ENCODE data around the gene SRPK3. TPM values are rescaled to one million over a fixed set of nuclear protein-coding genes. Genes with fewer than 3 reads are reported as not detected.

Gene SRPK3
- total RNA-seq, 1 donor from 2014 or later = not detected

DNA sequence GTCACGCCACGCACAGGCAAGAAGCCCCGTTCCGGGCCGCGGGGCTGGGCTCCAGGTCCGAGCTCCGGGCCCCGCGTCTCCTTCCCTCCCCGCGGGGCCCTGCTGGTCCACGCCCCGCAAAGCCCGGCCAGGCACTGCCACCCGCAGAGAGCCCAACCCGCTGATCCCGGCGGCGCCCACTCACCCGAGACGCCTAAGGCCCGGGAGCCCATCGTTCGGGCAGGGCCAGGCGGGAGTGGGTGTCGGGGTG is 48.6 kb downstream of the SRPK3 start:
- TF ChIP-seq, protein P1, sequence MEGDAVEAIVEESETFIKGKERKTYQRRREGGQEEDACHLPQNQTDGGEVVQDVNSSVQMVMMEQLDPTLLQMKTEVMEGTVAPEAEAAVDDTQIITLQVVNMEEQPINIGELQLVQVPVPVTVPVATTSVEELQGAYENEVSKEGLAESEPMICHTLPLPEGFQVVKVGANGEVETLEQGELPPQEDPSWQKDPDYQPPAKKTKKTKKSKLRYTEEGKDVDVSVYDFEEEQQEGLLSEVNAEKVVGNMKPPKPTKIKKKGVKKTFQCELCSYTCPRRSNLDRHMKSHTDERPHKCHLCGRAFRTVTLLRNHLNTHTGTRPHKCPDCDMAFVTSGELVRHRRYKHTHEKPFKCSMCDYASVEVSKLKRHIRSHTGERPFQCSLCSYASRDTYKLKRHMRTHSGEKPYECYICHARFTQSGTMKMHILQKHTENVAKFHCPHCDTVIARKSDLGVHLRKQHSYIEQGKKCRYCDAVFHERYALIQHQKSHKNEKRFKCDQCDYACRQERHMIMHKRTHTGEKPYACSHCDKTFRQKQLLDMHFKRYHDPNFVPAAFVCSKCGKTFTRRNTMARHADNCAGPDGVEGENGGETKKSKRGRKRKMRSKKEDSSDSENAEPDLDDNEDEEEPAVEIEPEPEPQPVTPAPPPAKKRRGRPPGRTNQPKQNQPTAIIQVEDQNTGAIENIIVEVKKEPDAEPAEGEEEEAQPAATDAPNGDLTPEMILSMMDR (IDR thresholded peaks at IDR 0.05) = no peak
- Mint-ChIP-seq H3K9me3 (ENCODE audit: unreplicated experiment) (peaks cover 11% of the 10 kb centered on the region), H3K36me3 (ENCODE audit: unreplicated experiment) (no peaks in the 10 kb centered on the region), H3K27me3 (ENCODE audit: unreplicated experiment) (no peaks in the 10 kb centered on the region), H3K27ac (ENCODE audit: unreplicated experiment) (no peak overlapping the region), H3K4me1 (ENCODE audit: unreplicated experiment) (peaks cover 7% of the 10 kb centered on the region), H3K4me3 (ENCODE audit: unreplicated experiment) (peak overlapping the region; percentile 71)
- DNase-seq (ENCODE audit: extremely low spot score, unreplicated experiment) = peak; percentile 84

DNA sequence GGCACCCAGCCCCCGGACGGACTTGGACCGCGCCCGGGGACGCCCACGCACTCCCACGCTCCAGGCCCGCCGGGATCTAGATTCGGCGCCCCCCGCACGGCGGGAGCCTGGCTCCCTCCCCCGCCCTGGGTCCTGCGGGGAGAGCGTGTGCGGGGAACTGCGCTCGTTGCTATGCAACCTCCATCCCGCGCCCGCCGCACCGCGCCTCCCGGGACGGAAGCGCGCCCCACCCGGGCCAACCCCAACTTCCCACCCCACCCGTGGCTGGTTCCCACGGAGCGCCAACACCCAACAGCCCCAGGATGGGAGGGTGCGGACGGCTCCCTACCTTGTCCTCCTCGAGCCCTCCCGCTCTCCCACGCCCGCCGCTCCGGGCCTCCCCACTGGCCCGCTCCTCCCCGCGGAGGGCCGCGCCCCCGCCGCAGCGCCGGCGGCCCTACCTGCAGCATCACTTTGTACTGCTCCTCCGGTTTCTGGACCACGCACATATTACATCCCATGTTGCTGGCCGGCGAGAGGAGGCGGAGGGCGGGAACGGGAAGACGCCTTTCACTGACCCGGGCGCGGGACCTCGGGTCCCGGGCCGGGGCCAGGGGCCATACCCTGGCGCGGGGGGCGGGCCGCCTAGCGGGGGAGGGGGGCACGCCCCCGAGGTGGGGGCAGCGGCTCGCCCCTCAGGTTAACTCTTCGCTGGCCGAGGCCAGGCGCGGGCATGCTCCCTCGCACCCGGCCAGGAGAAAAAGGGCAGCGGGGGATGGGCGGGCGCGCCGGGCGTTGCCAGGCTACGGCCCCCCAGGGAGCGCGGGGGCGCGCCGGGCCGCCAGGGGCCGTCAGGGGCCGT is 49.2 kb downstream of the SRPK3 start, which contains the start of gene PDZD4:
TSS of gene PDZD4 (minus strand) at position 746 of the 841 bp plus-strand sequence. CDS start at position 500, 246 bp downstream.
- H3K4me1 Mint-ChIP-seq (ENCODE audit: unreplicated experiment) = peaks cover 7% of the 10 kb centered on the region
- H3K36me3 Mint-ChIP-seq (ENCODE audit: unreplicated experiment) = no peaks in the 10 kb centered on the region
- H3K4me3 Mint-ChIP-seq (ENCODE audit: unreplicated experiment) = peak within 1 kb of the TSS; percentile 71
- peaks cover 11% of the 10 kb centered on the region for H3K9me3 Mint-ChIP-seq (ENCODE audit: unreplicated experiment)
- DNase-seq (ENCODE audit: extremely low spot score, unreplicated experiment) = no peak
- TF ChIP-seq, protein P1 (IDR thresholded peaks at IDR 0.05) = no peak
- no peak within 1 kb of the TSS for H3K27ac Mint-ChIP-seq (ENCODE audit: unreplicated experiment)
- H3K27me3 Mint-ChIP-seq (ENCODE audit: unreplicated experiment) = no peaks in the 10 kb centered on the region

DNA sequence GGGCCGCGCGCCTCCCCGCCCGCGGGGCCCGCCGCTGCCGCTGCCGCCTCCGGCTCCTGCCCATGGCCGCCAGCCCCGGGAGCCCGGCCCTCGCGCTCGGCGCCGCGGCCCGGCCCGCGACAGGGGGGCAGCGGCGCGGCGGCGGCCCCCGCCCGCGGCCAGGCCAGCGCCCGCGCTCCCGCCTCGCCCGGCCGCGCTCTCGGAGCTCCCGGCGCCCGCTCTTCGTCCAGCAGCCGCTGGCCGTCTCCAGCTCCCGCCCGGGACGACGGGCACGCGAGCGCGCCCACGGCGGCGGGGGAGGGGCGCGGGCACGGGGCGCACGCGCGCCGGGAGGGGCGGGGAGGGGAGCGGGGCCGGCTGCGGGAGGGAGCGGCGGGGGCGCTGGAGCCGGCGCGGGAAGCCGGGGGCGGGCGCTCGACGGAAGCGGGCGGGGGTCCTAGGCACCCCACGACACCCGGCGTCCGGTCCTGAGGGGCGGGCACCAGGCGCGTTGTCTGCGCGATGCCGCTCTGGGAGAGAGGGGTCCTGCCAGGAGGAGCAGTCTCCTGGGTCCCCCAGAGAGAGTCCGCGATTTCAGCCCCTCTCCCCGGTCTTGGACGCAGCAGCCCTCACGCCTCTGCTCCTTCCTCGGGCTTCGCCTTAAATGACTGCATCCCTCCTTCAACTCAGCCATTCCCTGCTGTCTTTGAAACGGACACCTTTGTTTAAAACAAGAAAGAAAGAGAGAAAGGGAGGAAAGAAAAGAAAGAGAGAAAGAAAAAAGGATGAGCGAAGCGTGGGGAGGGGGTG is 50.0 kb downstream of the SRPK3 start:
- DNase-seq (ENCODE audit: extremely low spot score, unreplicated experiment) = no peak
- H3K4me3 Mint-ChIP-seq (ENCODE audit: unreplicated experiment) = no peak overlapping the region
- H3K4me1 Mint-ChIP-seq (ENCODE audit: unreplicated experiment) = peaks cover 7% of the 10 kb centered on the region
- no peak overlapping the region for H3K27ac Mint-ChIP-seq (ENCODE audit: unreplicated experiment)
- no peaks in the 10 kb centered on the region for H3K27me3 Mint-ChIP-seq (ENCODE audit: unreplicated experiment)
- TF ChIP-seq, protein P1 (IDR thresholded peaks at IDR 0.05) = no peak
- H3K36me3 Mint-ChIP-seq (ENCODE audit: unreplicated experiment) = no peaks in the 10 kb centered on the region
- peaks cover 11% of the 10 kb centered on the region for H3K9me3 Mint-ChIP-seq (ENCODE audit: unreplicated experiment)

DNA sequence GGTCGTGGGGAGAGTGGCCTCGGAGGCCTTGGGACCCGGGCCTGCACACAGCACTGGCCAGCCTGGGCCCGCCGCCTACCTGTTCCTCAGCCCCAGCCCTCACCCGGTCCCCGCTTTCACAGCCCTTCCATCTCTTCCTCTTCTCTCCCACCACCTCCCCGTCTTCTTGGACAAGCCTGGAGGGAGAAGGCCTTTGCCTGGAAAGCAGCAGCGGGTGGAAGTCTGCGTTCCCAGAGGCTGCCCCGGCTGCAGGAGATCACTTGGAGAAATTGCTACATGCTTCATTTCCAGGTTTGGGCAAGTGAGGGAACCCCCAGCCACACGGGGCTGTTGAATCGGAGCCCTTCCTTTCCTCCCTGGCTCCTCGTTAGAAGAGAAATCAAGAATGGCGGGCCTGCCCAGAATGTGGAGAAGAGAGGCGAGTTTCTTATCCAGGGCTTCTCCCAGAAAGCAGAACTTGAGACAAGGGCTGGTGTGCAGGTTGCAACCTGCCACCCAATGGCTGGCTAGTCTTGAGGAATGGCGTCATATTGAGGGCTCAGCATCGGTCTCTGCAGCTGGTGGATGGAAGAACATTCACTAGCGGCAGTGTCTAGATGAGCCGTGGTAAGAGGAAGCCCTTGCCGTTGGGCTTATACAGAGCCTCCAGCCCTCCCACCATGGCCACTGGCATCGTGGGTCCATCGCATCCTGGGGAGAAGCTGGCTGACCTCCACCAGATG is 50.7 kb downstream of the SRPK3 start:
- no peaks in the 10 kb centered on the region for H3K36me3 Mint-ChIP-seq (ENCODE audit: unreplicated experiment)
- TF ChIP-seq, protein P1 (IDR thresholded peaks at IDR 0.05) = no peak
- no peak for DNase-seq (ENCODE audit: extremely low spot score, unreplicated experiment)
- peaks cover 7% of the 10 kb centered on the region for H3K4me1 Mint-ChIP-seq (ENCODE audit: unreplicated experiment)
- no peaks in the 10 kb centered on the region for H3K27me3 Mint-ChIP-seq (ENCODE audit: unreplicated experiment)
- H3K4me3 Mint-ChIP-seq (ENCODE audit: unreplicated experiment) = peak overlapping the region; percentile 40
- no peak overlapping the region for H3K27ac Mint-ChIP-seq (ENCODE audit: unreplicated experiment)
- peaks cover 11% of the 10 kb centered on the region for H3K9me3 Mint-ChIP-seq (ENCODE audit: unreplicated experiment)

Measured in osteocyte (in vitro differentiated cells).